HG02870 (cell line): ENCODE measurements around the gene FHOD1.

Source experiments
- ATAC-seq: cut with Tn5 transposase; IDR thresholded peaks from one replicate; pipeline ENCODE4 v1.9.1; 2021; ENCODE audit warnings: mild to moderate bottlenecking, moderate library complexity; ENCODE audit not compliant: unreplicated experiment

FHOD1 gene

GRCh38 chr16:67210069-67210937, 37.0 kb downstream of the FHOD1 start:
- no peak for ATAC-seq

- ATAC-seq: no peak
Measured at GRCh38 chr16:67209565-67209964, 37.7 kb downstream of the FHOD1 start.

- ATAC-seq: no peak
Measured at GRCh38 chr16:67208154-67208896, 39.0 kb downstream of the FHOD1 start.

DNA sequence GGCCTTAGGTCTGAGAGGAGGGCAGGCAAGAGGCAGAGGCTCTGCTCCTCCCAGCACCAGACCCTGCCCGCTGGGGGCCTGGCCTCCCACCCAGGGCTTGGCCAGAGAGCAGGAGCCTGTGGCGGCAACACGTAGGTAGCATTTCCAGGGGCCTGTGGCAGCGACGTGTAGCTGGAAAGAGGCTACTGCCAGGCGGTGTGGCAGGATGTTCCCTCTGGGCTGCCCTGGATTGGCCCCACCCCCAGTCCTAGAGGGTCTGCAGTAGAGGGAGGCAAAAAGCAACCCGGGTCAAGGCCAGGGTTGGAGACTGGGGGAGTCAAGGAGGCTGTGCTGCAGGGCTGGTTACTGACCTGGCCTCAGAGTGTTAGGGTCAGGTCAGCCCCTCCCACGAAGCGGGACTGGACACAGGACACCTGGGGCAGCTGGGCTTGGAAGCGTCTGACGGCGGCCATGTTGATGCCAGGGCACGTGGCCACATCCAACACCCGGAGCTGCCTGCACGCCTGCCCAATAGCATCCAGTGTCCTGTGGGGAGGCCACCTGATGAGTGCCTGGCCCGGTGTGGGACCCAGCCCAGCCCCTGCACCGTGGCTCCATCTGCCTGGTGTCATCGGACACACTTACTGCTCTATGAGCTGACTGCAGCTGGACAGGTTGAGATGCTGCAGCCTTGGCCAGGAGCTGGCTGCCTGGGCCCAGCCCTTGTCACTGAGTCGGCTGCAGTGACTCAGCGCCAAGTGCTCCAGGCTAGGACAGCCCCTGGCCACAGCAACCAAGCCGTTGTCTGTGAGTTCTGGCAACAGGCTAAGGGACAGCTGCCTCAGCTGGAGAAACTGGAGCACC, 39.8 kb downstream of the FHOD1 start:
- ATAC-seq: no peak

- no peak for ATAC-seq
Measured at GRCh38 chr16:67206838-67207248, 40.4 kb downstream of the FHOD1 start.

DNA sequence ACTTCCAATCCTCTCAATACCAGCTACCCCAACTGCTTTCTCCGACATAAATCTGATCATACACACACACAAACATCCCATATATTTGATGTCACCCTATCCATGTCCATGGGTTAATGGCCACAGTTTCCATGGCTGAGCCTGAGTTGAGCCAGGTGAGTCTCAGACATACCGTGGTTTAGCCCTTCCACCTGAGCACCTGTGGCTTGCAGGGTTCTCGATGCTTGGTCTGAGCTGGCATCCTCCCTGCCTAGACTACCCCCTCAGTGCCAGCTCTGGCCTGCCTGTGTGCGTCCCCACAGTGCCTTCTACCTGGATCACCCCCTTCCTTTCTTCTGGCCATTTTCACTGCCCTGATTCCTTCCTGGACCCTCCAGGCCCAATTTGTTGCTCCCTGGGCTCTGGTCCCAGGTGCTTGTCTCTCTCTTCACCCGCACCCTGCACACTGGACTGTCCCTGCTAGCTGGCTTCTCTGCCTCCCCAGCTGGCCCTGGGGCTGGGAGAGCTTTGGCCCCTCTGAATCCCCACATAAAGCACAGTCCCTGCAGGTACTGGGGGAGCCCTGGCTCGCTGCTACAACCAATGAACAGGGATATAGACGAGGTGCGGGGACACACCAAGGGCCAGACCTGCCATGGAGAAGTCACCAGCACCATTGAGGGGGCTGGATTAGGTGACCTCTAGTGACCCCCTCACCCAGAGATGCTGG, 41.0 kb downstream of the FHOD1 start:
- no peak for ATAC-seq

DNA sequence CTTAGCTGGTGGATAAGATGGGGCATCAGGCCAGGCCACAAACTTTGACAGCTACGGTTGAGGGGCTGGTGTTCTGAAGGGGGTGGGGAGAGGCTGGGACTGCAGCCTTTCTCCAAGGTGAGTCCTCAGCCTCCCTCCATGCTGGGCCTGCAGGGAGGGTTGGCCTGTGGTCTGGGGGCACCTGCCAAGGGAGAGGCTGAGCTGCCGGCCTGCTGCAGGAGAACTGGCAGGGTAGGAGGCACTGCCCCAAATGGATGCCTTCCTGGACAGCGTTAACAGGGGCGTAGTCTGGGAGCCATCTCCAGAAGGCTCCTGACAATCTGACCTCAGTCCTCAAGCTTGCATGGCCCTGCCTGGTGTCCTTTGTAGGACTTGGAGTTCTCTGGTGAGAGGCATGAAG, 43.2 kb downstream of the FHOD1 start:
- ATAC-seq: no peak

DNA sequence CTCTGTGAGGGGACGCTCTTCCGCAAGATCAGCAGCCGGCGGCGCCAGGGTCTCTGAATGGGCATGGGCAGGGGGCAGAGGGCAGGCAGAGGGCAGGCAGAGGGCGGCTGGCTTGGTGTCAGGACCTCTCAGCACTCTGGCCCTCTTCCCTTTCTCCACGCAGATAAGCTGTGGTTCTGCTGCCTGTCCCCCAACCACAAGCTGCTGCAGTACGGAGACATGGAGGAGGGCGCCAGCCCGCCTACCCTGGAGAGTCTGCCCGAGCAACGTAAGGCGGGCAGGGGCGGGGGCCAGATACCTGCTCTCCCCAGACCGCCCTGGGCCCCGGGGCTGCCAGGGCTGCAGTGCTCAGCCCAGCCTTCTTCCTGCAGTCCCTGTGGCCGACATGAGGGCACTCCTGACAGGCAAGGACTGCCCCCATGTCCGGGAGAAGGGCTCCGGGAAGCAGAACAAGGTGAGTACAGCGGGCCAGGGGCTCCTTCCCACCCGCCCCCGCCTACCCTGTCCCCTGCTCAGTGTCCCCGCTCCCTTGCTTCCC, 44.3 kb downstream of the FHOD1 start:
- no peak for ATAC-seq

- no peak for ATAC-seq
Measured at GRCh38 chr16:67202426-67202825, 44.9 kb downstream of the FHOD1 start.

DNA sequence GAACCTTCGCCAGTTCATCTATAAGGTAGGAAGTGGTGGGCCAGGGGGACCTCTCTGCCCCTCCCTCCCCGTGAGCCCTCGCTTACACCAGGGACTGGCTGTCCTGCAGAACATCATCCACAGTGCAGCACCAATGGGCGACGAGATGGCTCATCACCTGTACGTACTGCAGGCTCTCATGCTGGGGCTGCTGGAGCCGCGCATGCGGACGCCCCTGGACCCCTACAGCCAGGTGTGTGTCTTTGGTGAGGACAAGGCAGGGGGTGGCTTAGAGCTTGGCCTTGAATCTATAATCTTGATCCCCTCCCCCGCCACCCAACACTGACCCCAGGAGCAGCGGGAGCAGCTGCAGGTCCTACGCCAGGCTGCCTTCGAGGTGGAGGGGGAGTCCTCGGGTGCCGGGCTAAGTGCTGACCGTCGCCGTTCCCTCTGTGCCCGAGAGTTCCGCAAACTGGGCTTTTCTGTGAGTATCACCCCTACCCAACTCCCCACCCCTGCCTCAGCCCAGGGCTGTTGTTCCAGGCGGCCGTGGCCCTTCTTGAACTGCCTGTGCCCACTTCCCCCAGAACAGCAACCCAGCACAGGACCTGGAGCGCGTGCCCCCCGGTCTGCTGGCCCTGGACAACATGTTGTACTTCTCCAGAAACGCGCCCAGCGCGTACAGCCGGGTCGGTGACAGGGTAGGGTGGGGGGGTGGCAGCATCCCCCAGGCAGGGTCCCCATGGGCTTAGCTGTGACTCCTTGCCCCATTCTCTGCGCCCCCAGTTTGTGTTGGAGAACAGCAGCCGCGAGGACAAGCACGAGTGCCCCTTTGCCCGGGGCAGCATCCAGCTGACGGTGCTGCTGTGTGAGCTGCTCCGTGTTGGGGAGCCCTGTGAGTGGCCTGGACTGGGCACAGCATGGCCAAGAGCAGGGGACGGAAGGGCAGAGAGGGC, 45.6 kb downstream of the FHOD1 start:
- ATAC-seq: no peak

DNA sequence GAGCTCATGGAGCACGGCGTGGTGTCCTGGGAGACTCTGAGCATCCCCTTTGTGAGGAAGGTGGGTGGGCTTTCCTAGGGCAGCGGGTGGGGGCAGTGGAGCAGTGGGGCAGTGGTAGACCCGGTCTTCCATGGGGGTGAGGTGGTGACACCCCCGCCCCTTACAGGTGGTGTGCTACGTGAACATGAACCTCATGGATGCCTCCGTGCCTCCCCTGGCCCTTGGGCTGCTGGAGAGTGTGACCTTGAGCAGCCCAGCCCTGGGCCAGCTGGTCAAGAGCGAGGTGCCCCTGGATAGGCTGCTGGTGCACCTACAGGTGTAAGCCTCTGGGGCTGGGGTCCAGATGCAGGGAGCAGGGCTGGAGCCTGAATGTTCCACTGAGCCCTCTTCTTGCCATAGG, 46.8 kb downstream of the FHOD1 start:
- ATAC-seq: no peak

DNA sequence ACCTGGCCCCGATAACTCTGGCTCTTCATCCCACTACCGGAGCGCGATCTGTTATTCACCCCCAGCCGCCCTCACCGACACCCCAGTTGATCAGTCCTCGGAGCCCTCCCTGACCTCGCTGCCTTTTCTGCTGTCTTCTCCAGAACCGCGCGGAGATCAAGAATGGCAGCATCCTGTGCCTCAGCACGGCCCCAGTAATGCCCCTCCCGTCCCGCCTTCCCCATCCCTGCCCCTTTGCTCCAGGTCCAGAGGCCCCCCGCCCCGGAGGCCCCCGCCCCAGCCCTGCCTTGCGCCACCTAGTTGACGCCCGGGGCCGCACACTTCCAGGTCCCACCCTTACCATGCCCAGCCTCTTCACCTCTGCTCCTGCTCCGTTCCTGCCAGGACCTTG, 47.5 kb downstream of the FHOD1 start:
- no peak for ATAC-seq

- no peak for ATAC-seq
Measured at GRCh38 chr16:67199011-67199807, 48.1 kb downstream of the FHOD1 start, which contains the start of gene ELMO3. ELMO3 (plus strand) TSS chr16:67199131; CDS start chr16:67199327, 196 bp downstream.

- no peak for ATAC-seq
Measured at GRCh38 chr16:67198238-67198734, 49.0 kb downstream of the FHOD1 start.

DNA sequence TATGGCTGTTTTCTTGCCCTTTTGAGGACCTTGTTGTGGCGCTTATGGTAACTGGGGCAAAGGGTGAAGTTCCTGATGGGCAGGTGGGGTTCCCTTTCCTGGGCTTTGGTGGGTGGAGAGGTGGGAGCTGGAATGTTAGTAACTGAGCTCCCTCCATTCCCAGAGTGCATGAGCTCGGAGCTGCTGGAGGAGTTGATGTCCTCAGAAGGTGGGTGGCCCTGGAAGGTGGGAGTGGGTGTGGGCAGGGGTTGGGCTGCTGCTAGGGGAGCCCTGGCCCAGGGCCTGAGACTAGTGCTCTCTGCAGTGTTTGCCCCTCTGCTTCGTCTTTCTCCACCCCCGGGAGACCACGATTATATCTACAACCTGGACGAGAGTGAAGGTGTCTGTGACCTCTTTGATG, 49.6 kb downstream of the FHOD1 start:
- no peak for ATAC-seq

DNA sequence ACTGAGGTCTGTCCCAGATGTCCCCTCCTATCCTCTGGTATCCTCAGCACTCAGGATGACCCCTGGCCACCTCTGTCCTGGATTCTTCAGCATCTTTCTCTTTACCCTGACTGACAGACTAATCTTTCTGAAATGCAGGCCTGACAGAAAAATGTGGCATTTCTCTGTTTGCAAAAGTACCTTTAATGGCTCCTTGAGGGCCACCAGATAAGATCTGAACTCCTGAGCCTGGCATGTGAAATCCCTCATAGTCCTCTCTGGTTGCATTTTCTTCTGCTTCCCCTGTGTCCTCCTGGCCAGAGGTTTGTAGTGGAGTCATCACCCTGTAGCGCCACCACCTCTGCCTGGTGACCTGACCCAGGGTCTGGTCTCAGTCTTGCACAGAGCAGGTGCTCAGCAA, 50.4 kb downstream of the FHOD1 start:
- ATAC-seq: no peak

- no peak for ATAC-seq
Measured at GRCh38 chr16:67195676-67196075, 51.6 kb downstream of the FHOD1 start.

GRCh38 chr16:67194260-67194659, 53.0 kb downstream of the FHOD1 start:
- ATAC-seq: no peak
